ENCODE results near the gene WDFY3. TPM values are rescaled to one million over a fixed set of nuclear protein-coding genes. Genes with fewer than 3 reads are reported as not detected.

Gene WDFY3
- total and polyA plus RNA-seq, 2 of the 4 experiments (the other 2 are of a cell fraction) = 12.5 to 58.1 TPM

- no peak overlapping the region for H3K4me2 ChIP-seq (ENCODE audit: low read depth, low read length)
- H3K79me1 ChIP-seq (ENCODE audit: low read depth in 1 of 2, low read length in 2 of 2) = no peaks in the 10 kb centered on the region
- no peak overlapping the region for H3K4me3 ChIP-seq (ENCODE audit: insufficient read depth, low read depth, low read length)
- H4K5ac ChIP-seq (ENCODE audit: low read depth, low read length) = no peak overlapping the region
- H2AFZ ChIP-seq (replicated peaks; ENCODE audit: low read length, poor library complexity) = no peak overlapping the region
- no peaks in the 10 kb centered on the region for H3K4me1 ChIP-seq (ENCODE audit: control insufficient read depth, insufficient read depth, low read length)
- H2BK20ac ChIP-seq (ENCODE audit: low read depth, low read length) = no peak overlapping the region
- ChIA-PET CTCF (interaction anchor here (0.6 to 2.7 kb wide), 2 partner anchors 12 to 233 kb away, joined by 3 to 10 read pairs; no protein-coding TSS in a partner anchor), POLR2A (ENCODE audit: unreplicated experiment) (no interaction called here)
- intact Hi-C loops (cut with micrococcal nuclease) (loop anchor here (5.0 kb wide), 1 partner anchor 41 kb away; no protein-coding TSS in a partner anchor), in situ Hi-C loops (cut with MboI; ENCODE audit: low sequenced_read_pairs) (no loop called here), dilution Hi-C loops (cut with HindIII; ENCODE audit: low sequenced_read_pairs, unreplicated experiment) (no loop called here)
- DNase-seq = no peak
- no peaks in the 10 kb centered on the region for H3K27me3 ChIP-seq (ENCODE audit: control insufficient read depth, insufficient read depth, low read length)
- H3K56ac ChIP-seq (ENCODE audit: extremely low read depth, insufficient read depth, low read length) = no peak overlapping the region
- no peak overlapping the region for H2AK9ac ChIP-seq (replicated peaks; ENCODE audit: low read depth, low read length, poor library complexity)
- no peak overlapping the region for H3K4ac ChIP-seq (ENCODE audit: low read depth, low read length)
- H4K8ac ChIP-seq (ENCODE audit: low read depth in 2 of 2, low read length in 2 of 2) = no peak overlapping the region
- no peaks in the 10 kb centered on the region for H4K20me1 ChIP-seq (ENCODE audit: insufficient read depth, low read length)
- no peak overlapping the region for H3K27ac ChIP-seq (ENCODE audit: insufficient read depth, low read length)
- no peak overlapping the region for H2BK15ac ChIP-seq (ENCODE audit: low read depth, low read length)
- no peak overlapping the region for H2AK5ac ChIP-seq (ENCODE audit: low read depth, low read length)
- H3K18ac ChIP-seq (ENCODE audit: low read depth, low read length) = no peak overlapping the region
- no peak overlapping the region for H3K9ac ChIP-seq (ENCODE audit: low read depth, low read length)
- H3K14ac ChIP-seq (replicated peaks; ENCODE audit: low read depth, low read length) = no peak overlapping the region
- no TSS peak for BruUV-seq (replicated peaks)
- no peak for ATAC-seq (ENCODE audit: low read depth)
- no peaks in the 10 kb centered on the region for H3K9me1 ChIP-seq (ENCODE audit: insufficient read depth, low read length)
- no peak overlapping the region for H3K23ac ChIP-seq (ENCODE audit: low read depth, low read length)
- no peak overlapping the region for H2BK5ac ChIP-seq (ENCODE audit: low read depth, low read length, poor library complexity, severe bottlenecking)
- TF ChIP-seq ELK1 (IDR thresholded peaks at IDR 0.05; ENCODE audit: borderline replicate concordance, low read depth, low read length) (no peak), MAFK (IDR thresholded peaks at IDR 0.05; ENCODE audit: low read depth, low read length) (peak; percentile 75)
- H3K36me3 ChIP-seq (ENCODE audit: control insufficient read depth, insufficient read depth, low read length) = peaks cover 31% of the 10 kb centered on the region
- H3K9me3 ChIP-seq (ENCODE audit: control insufficient read depth, insufficient read depth, low read length) = no peaks in the 10 kb centered on the region
- no peak overlapping the region for H2BK120ac ChIP-seq (ENCODE audit: low read depth, low read length)
- no peak overlapping the region for H4K91ac ChIP-seq (ENCODE audit: insufficient read depth, low read depth, low read length)
These were observed 227.9 kb downstream of the WDFY3 start for GRCh38 chr4:84738622-84739021.
